GM12872 (cell line): Measurements from ENCODE around the gene TGFB2.

Experiments used
- TF ChIP-seq, protein P1 (sequence below): IDR thresholded peaks from 3 replicates; pipeline ENCODE4 v1.5.1; 2011; ENCODE audit warnings: low read depth, mild to moderate bottlenecking, low read length, moderate library complexity; ENCODE audit not compliant: insufficient read depth

TGFB2 gene

DNA sequence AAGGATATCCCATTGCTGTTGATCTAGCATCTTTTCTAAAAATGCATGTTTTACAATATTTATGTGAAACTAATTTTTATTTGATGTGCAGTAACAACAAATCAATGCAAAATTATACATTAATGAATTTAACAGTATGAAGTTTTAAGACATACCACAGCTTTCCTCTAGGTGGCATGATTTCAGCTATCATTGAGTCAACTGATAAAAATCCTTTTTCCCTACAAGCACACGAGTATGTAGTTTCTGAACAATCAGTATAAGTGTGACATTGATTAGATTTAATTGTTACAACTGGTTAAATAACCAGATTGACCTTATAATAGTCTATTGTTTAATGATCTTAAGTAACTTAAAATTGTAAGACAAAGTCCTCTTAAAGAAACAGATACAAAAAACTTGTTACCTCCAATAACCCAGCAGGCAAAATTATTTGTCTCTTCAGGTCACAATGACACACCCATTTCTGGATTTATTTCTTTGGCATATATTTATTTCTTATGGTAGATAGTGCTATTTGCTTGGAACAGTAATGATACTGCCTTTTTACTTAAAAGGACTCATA lies 5.8 kb upstream of the TGFB2 start:
- TF ChIP-seq, protein P1, sequence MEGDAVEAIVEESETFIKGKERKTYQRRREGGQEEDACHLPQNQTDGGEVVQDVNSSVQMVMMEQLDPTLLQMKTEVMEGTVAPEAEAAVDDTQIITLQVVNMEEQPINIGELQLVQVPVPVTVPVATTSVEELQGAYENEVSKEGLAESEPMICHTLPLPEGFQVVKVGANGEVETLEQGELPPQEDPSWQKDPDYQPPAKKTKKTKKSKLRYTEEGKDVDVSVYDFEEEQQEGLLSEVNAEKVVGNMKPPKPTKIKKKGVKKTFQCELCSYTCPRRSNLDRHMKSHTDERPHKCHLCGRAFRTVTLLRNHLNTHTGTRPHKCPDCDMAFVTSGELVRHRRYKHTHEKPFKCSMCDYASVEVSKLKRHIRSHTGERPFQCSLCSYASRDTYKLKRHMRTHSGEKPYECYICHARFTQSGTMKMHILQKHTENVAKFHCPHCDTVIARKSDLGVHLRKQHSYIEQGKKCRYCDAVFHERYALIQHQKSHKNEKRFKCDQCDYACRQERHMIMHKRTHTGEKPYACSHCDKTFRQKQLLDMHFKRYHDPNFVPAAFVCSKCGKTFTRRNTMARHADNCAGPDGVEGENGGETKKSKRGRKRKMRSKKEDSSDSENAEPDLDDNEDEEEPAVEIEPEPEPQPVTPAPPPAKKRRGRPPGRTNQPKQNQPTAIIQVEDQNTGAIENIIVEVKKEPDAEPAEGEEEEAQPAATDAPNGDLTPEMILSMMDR = peak; percentile 59; the same call in 2 of the 3 replicates

- TF ChIP-seq, protein P1 = no peak
Observed at GRCh38 chr1:218341325-218341724, 3.8 kb upstream of the TGFB2 start.

DNA sequence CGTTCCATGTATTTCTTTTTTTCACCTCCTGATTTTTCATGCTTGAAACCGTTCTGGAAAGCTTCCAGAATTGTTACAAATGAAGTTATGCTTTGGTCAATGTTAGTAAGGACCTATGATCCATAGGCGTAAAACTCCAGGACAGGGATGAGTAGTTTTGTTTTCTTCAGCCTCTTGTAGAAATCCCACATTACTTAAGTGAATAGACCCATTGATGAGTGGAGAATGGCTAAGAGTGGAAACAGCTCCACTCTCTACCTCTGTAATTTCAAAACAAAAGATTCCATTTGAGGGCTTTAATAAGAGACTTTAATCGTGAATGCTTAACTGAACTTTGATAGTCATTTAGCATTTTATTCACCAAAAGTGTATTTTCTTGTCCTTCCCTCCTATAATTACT lies 3.0 kb upstream of the TGFB2 start:
- TF ChIP-seq, protein P1 = no peak

DNA sequence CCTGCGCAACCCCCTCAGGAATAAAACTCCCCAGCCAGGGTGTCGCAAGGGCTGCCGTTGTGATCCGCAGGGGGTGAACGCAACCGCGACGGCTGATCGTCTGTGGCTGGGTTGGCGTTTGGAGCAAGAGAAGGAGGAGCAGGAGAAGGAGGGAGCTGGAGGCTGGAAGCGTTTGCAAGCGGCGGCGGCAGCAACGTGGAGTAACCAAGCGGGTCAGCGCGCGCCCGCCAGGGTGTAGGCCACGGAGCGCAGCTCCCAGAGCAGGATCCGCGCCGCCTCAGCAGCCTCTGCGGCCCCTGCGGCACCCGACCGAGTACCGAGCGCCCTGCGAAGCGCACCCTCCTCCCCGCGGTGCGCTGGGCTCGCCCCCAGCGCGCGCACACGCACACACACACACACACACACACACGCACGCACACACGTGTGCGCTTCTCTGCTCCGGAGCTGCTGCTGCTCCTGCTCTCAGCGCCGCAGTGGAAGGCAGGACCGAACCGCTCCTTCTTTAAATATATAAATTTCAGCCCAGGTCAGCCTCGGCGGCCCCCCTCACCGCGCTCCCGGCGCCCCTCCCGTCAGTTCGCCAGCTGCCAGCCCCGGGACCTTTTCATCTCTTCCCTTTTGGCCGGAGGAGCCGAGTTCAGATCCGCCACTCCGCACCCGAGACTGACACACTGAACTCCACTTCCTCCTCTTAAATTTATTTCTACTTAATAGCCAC lies 696 bp downstream of the TGFB2 start:
- TF ChIP-seq, protein P1 = no peak

GRCh38 chr1:218346391-218347204 lies 1.5 kb downstream of the TGFB2 start:
- TF ChIP-seq, protein P1 = no peak

DNA sequence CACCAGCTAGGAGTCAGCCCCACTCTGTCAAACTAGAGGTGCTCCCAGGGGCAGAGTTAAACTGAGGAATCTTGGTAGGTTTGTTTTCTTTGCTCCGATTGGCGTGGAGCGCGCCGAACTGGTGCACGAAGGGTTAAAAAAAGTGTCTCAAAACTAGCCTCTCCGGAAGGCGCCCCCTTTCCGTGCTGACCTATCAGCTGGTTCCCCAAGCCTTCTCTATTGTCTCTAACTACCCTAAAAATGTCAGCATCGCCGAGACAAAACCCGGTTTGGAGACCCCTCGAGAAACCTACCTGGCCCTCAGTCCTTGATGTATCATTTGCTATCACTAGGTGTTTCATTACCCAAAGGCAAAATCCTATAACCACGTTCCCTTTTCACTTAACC lies 2.2 kb downstream of the TGFB2 start:
- TF ChIP-seq, protein P1 = 0 out of 3 replicates have a peak, but pooled peaks have one; percentile 0

DNA sequence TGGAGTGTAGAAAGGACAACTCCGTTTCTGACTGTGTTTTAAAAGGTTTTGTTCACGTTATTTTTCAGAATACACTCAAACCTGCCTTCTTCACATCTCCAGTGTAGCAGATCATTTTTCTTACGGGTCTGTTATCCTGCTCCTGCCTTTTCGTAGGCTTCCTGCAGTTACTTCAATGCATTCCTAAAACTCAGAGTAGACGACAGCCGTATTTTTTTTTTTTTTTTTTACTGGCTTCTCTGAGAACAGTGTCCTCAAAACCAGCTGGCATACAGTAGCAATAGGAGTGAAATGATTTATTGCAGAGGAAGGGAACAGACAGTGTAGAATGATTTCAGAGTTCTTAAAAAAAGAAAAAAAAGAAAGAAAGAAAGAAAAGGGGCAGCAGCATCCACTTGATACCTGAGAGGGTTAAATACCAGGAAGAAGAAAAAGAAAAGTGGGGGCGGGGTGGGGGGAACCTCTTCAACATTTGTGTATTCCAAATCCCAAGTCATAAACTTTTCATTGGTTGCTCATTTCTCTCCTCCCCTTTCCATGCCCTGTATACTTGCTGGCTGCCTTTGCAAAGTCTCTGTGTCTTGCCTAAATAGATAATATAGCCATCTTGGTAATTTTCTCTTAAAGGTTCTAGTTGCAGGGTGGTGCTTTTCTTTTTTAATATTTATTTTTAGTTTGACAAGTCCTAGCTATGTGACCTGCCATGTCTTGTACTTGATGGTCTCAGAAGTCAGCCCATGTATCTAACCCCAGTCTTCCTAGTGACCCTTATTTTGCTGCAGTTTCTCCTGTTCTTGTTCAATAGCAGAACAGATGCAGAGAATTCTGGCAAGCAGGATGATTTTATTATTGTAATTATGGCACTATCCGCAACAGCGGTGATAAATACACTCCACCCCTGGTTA lies 2.8 kb downstream of the TGFB2 start:
- TF ChIP-seq, protein P1 = no peak
